ENCODE data around the gene C1S. TPM values are rescaled to one million over a fixed set of nuclear protein-coding genes. Genes with fewer than 3 reads are reported as not detected.

The C1S gene
- total and polyA plus RNA-seq, 2 experiments from 2014 or later: 120 to 143 TPM

- no peaks in the 10 kb centered on the region for H3K27me3 ChIP-seq
- no peak overlapping the region for H3K4me2 ChIP-seq
- H3K9me2 ChIP-seq (replicated peaks; ENCODE audit: insufficient read depth): no peaks in the 10 kb centered on the region
- no peaks in the 10 kb centered on the region for H4K20me1 ChIP-seq (ENCODE audit: insufficient read depth, poor library complexity, severe bottlenecking)
- no peak overlapping the region for H3K4me3 ChIP-seq
- TF ChIP-seq CTCF (IDR thresholded peaks at IDR 0.05; ENCODE audit: poor library complexity) (no peak), EZH2phosphoT487 (IDR thresholded peaks at IDR 0.05; ENCODE audit: low read depth, severe bottlenecking, unreplicated experiment) (no peak), EZH2 (IDR thresholded peaks at IDR 0.05; ENCODE audit: borderline replicate concordance) (no peak)
- no peak overlapping the region for H2AFZ ChIP-seq
- 83% methylated on average over 3 of the region's 3 CpGs for WGBS (ENCODE audit: low lambda C conversion rate, missing lambda C conversion rate)
- H3K79me2 ChIP-seq: no peaks in the 10 kb centered on the region
- H3K27ac ChIP-seq: no peak overlapping the region
- H3K9me3 ChIP-seq (ENCODE audit: low read depth): no peaks in the 10 kb centered on the region
- no peaks in the 10 kb centered on the region for H3K36me3 ChIP-seq (replicated peaks; ENCODE audit: insufficient read depth, low read depth)
- H3K4me1 ChIP-seq (ENCODE audit: insufficient read depth): no peaks in the 10 kb centered on the region
- DNase-seq (ENCODE audit: low spot score): no peak
These were observed 58.4 kb downstream of the C1S start for GRCh38 chr12:7118881-7119280.

GRCh38 chr12:7120166-7120565 is 59.6 kb downstream of the C1S start:
- TF ChIP-seq EZH2 (IDR thresholded peaks at IDR 0.05; ENCODE audit: borderline replicate concordance) (no peak), CTCF (IDR thresholded peaks at IDR 0.05; ENCODE audit: poor library complexity) (no peak), EZH2phosphoT487 (IDR thresholded peaks at IDR 0.05; ENCODE audit: low read depth, severe bottlenecking, unreplicated experiment) (no peak)
- H3K27ac ChIP-seq: no peak overlapping the region
- H2AFZ ChIP-seq: no peak overlapping the region
- no peaks in the 10 kb centered on the region for H3K36me3 ChIP-seq (replicated peaks; ENCODE audit: insufficient read depth, low read depth)
- no peaks in the 10 kb centered on the region for H3K27me3 ChIP-seq
- WGBS (ENCODE audit: low lambda C conversion rate, missing lambda C conversion rate): 91% methylated on average over 5 of the region's 5 CpGs
- no peak overlapping the region for H3K4me2 ChIP-seq
- no peaks in the 10 kb centered on the region for H4K20me1 ChIP-seq (ENCODE audit: insufficient read depth, poor library complexity, severe bottlenecking)
- H3K9me3 ChIP-seq (ENCODE audit: low read depth): no peaks in the 10 kb centered on the region
- H3K4me1 ChIP-seq (ENCODE audit: insufficient read depth): no peaks in the 10 kb centered on the region
- no peaks in the 10 kb centered on the region for H3K9me2 ChIP-seq (replicated peaks; ENCODE audit: insufficient read depth)
- no peak for DNase-seq (ENCODE audit: low spot score)
- H3K4me3 ChIP-seq: no peak overlapping the region
- H3K79me2 ChIP-seq: no peaks in the 10 kb centered on the region

Small RNA genes within 50 kb of the gene (small RNA-seq; reads per million reads assigned to genes)
- not detected for gene AC006512.1
- gene RNU6-485P: not detected

Other genes starting within 250 kb of the C1S start
- 1.2 and 2.3 TPM in 2 replicates for gene GPR162, start 238.9 kb upstream of the C1S start, total RNA-seq
- 2.3 and 6.2 TPM in 2 replicates for gene GPR162, start 238.9 kb upstream of the C1S start, polyA plus RNA-seq
- gene P3H3, start 232.3 kb upstream of the C1S start, total RNA-seq: 19.6 and 38.1 TPM in 2 replicates
- gene P3H3, start 232.3 kb upstream of the C1S start, polyA plus RNA-seq: 38.6 and 47.3 TPM in 2 replicates
- 1.6 and 2.6 TPM in 2 replicates for gene GNB3, start 219.8 kb upstream of the C1S start, total RNA-seq
- gene GNB3, start 219.8 kb upstream of the C1S start, polyA plus RNA-seq: 10.2 and 19.1 TPM in 2 replicates
- 7.5 and 8.5 TPM in 2 replicates for gene CDCA3, start 209.4 kb upstream of the C1S start, total RNA-seq
- gene CDCA3, start 209.4 kb upstream of the C1S start, polyA plus RNA-seq: 18.2 and 20.6 TPM in 2 replicates
- 60.5 and 61.6 TPM in 2 replicates for gene USP5, start 208.6 kb upstream of the C1S start, total RNA-seq
- 73.7 and 78.9 TPM in 2 replicates for gene USP5, start 208.6 kb upstream of the C1S start, polyA plus RNA-seq
- gene TPI1, start 193.2 kb upstream of the C1S start, total RNA-seq: 571 and 614 TPM in 2 replicates
- gene TPI1, start 193.2 kb upstream of the C1S start, polyA plus RNA-seq: 891 and 918 TPM in 2 replicates
- 10.8 and 14.1 TPM in 2 replicates for gene SPSB2, start 187.4 kb upstream of the C1S start, total RNA-seq
- 11.0 and 13.8 TPM in 2 replicates for gene SPSB2, start 187.4 kb upstream of the C1S start, polyA plus RNA-seq
- 8.2 and 9.3 TPM in 2 replicates for gene LRRC23, start 155.9 kb upstream of the C1S start, total RNA-seq
- 9.9 and 12.9 TPM in 2 replicates for gene LRRC23, start 155.9 kb upstream of the C1S start, polyA plus RNA-seq
- gene ENO2, start 146.1 kb upstream of the C1S start, total RNA-seq: 11.1 and 11.8 TPM in 2 replicates
- gene ENO2, start 146.1 kb upstream of the C1S start, polyA plus RNA-seq: 14.2 and 18.8 TPM in 2 replicates
- 11.1 and 15.8 TPM in 2 replicates for gene ATN1, start 132.8 kb upstream of the C1S start, total RNA-seq
- gene ATN1, start 132.8 kb upstream of the C1S start, polyA plus RNA-seq: 32.7 and 43.7 TPM in 2 replicates
- gene RNU7-1, start 116.9 kb upstream of the C1S start, total RNA-seq: not detected in 2 replicates
- not detected in 2 replicates for gene RNU7-1, start 116.9 kb upstream of the C1S start, polyA plus RNA-seq
- 219 and 289 TPM in 2 replicates for gene C12orf57, start 116.7 kb upstream of the C1S start, total RNA-seq
- 217 and 219 TPM in 2 replicates for gene C12orf57, start 116.7 kb upstream of the C1S start, polyA plus RNA-seq
- 14.5 and 17.2 TPM in 2 replicates for gene PTPN6, start 109.4 kb upstream of the C1S start, total RNA-seq
- 20.8 and 25.4 TPM in 2 replicates for gene PTPN6, start 109.4 kb upstream of the C1S start, polyA plus RNA-seq
- 186 and 197 TPM in 2 replicates for gene PHB2, start 90.1 kb upstream of the C1S start, total RNA-seq
- 142 and 143 TPM in 2 replicates for gene PHB2, start 90.1 kb upstream of the C1S start, polyA plus RNA-seq
- 24.3 and 26.8 TPM in 2 replicates for gene EMG1, start 89.8 kb upstream of the C1S start, total RNA-seq
- 50.3 and 51.8 TPM in 2 replicates for gene EMG1, start 89.8 kb upstream of the C1S start, polyA plus RNA-seq
- 76.9 and 78.6 TPM in 2 replicates for gene LPCAT3, start 42.2 kb upstream of the C1S start, total RNA-seq
- gene LPCAT3, start 42.2 kb upstream of the C1S start, polyA plus RNA-seq: 118 and 119 TPM in 2 replicates
- gene C1R, start 31.7 kb downstream of the C1S start, total RNA-seq: 80.1 and 85.4 TPM in 2 replicates
- gene C1R, start 31.7 kb downstream of the C1S start, polyA plus RNA-seq: 89.6 and 95.1 TPM in 2 replicates
- gene C1RL, start 48.5 kb downstream of the C1S start, total RNA-seq: 60.0 and 64.5 TPM in 2 replicates
- gene C1RL, start 48.5 kb downstream of the C1S start, polyA plus RNA-seq: 26.4 and 35.5 TPM in 2 replicates
- 11.1 and 16.2 TPM in 2 replicates for gene RBP5, start 68.2 kb downstream of the C1S start, total RNA-seq
- gene RBP5, start 68.2 kb downstream of the C1S start, polyA plus RNA-seq: 23.0 and 30.0 TPM in 2 replicates
- gene CLSTN3, start 69.7 kb downstream of the C1S start, total RNA-seq: 38.0 and 57.0 TPM in 2 replicates
- 37.8 and 39.5 TPM in 2 replicates for gene CLSTN3, start 69.7 kb downstream of the C1S start, polyA plus RNA-seq
- gene PEX5, start 129.0 kb downstream of the C1S start, total RNA-seq: 28.3 and 32.6 TPM in 2 replicates
- gene PEX5, start 129.0 kb downstream of the C1S start, polyA plus RNA-seq: 15.0 and 17.3 TPM in 2 replicates
- not detected in 2 replicates for gene ACSM4, start 243.4 kb downstream of the C1S start, total RNA-seq
- gene ACSM4, start 243.4 kb downstream of the C1S start, polyA plus RNA-seq: not detected in 2 replicates